ENCODE results near the gene CXorf58. TPM values are rescaled to one million over a fixed set of nuclear protein-coding genes. Genes with fewer than 3 reads are reported as not detected.

CXorf58 gene
- polyA plus RNA-seq, 1 of the 3 experiments (the other 2 are of a cell fraction) = not detected

DNA sequence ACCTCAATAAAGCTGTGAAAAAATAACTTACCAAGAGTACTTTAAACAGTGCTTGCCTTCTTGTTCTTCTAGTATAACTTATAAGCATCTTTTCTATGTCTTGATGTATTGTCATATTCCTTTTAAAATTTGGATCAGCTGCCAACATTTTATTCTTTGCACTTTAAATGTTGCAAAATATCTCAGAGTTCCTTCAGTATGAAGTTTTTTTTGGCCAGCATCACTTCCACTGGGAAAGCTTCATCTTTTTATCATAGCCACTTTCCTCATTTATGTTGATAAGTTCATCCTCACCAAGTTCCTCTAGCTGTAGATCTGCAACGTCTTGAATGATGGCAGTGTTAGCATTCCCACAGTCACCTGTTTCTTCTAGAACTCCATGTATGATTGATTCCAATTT is 24.2 kb downstream of the CXorf58 start (continued):
- TF ChIP-seq RXRA (IDR thresholded peaks at IDR 0.05; ENCODE audit: borderline replicate concordance, low read depth) = no peak
- no peak for TF ChIP-seq SIN3A (IDR thresholded peaks at IDR 0.05; ENCODE audit: borderline replicate concordance, low read depth, low read length)
- TF ChIP-seq MEF2A (IDR thresholded peaks at IDR 0.05; ENCODE audit: borderline replicate concordance, low read depth) = no peak
- TF ChIP-seq RFX5 (IDR thresholded peaks at IDR 0.05; ENCODE audit: low read length) = no peak
- no peak for TF ChIP-seq RAD21 (IDR thresholded peaks at IDR 0.05; ENCODE audit: low read length)
- TF ChIP-seq TAF1 (IDR thresholded peaks at IDR 0.05; ENCODE audit: borderline replicate concordance, low read depth, low read length) = no peak
- TF ChIP-seq YY1 (IDR thresholded peaks at IDR 0.05; ENCODE audit: low read depth) = no peak

GRCh38 chrX:23935106-23935505 is 27.3 kb downstream of the CXorf58 start:
- no peak overlapping the region for H3K4me2 ChIP-seq
- H3K27me3 ChIP-seq (ENCODE audit: insufficient read depth) = no peaks in the 10 kb centered on the region; the same call in 1 of the 2 replicates
- no peak for DNase-seq
- ChIA-PET CTCF (interaction anchor here (0.9 to 1.0 kb wide), 2 partner anchors 9 to 27 kb away, joined by 3 read pairs; partner anchors contain the start of genes APOO and CXorf58), POLR2A (no interaction called here)
- H3K4me1 ChIP-seq (ENCODE audit: control insufficient read depth in 1 of 2, insufficient read depth in 2 of 2, low read depth in 1 of 2, low read length in 1 of 2) = no peaks in the 10 kb centered on the region
- 44% methylated on average over 11 of the region's 11 CpGs for WGBS (ENCODE audit: low lambda C conversion rate)
- H2AFZ ChIP-seq (ENCODE audit: low read depth) = no peak overlapping the region
- TF ChIP-seq ELF1 (IDR thresholded peaks at IDR 0.05) (no peak), NRF1 (IDR thresholded peaks at IDR 0.05; ENCODE audit: low read depth, low read length) (no peak), FOXM1 (IDR thresholded peaks at IDR 0.05; ENCODE audit: low read depth) (no peak), CHD2 (IDR thresholded peaks at IDR 0.05; ENCODE audit: low read length, partially characterized antibody) (no peak), MEF2A (IDR thresholded peaks at IDR 0.05; ENCODE audit: borderline replicate concordance, low read depth) (no peak), GABPA (IDR thresholded peaks at IDR 0.05; ENCODE audit: low read depth) (no peak), EP300 (IDR thresholded peaks at IDR 0.05; ENCODE audit: borderline replicate concordance in 1 of 2, low read depth in 1 of 2, low read length in 1 of 2) (no peak), USF1 (IDR thresholded peaks at IDR 0.05; ENCODE audit: borderline replicate concordance, low read depth) (no peak), EZH2phosphoT487 (IDR thresholded peaks at IDR 0.05; ENCODE audit: borderline replicate concordance, low read depth) (no peak), MXI1 (IDR thresholded peaks at IDR 0.05; ENCODE audit: low read depth, low read length) (no peak), NFIC (IDR thresholded peaks at IDR 0.05; ENCODE audit: borderline replicate concordance) (no peak), TCF12 (IDR thresholded peaks at IDR 0.05) (no peak), SMC3 (IDR thresholded peaks at IDR 0.05; ENCODE audit: low read depth, low read length) (no peak)
- TF ChIP-seq, protein P1, sequence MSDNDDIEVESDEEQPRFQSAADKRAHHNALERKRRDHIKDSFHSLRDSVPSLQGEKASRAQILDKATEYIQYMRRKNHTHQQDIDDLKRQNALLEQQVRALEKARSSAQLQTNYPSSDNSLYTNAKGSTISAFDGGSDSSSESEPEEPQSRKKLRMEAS (IDR thresholded peaks at IDR 0.05; ENCODE audit: low read depth) = no peak
- TF ChIP-seq, protein P2, sequence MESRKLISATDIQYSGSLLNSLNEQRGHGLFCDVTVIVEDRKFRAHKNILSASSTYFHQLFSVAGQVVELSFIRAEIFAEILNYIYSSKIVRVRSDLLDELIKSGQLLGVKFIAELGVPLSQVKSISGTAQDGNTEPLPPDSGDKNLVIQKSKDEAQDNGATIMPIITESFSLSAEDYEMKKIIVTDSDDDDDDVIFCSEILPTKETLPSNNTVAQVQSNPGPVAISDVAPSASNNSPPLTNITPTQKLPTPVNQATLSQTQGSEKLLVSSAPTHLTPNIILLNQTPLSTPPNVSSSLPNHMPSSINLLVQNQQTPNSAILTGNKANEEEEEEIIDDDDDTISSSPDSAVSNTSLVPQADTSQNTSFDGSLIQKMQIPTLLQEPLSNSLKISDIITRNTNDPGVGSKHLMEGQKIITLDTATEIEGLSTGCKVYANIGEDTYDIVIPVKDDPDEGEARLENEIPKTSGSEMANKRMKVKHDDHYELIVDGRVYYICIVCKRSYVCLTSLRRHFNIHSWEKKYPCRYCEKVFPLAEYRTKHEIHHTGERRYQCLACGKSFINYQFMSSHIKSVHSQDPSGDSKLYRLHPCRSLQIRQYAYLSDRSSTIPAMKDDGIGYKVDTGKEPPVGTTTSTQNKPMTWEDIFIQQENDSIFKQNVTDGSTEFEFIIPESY (IDR thresholded peaks at IDR 0.05; ENCODE audit: borderline replicate concordance, low read depth) = no peak
- no peaks in the 10 kb centered on the region for H3K9me3 ChIP-seq
- H3K79me2 ChIP-seq (ENCODE audit: insufficient read depth) = no peaks in the 10 kb centered on the region
- no peak overlapping the region for H3K9ac ChIP-seq
- no peaks in the 10 kb centered on the region for H3K9me2 ChIP-seq
- no peaks in the 10 kb centered on the region for H3K36me3 ChIP-seq (replicated peaks in 1 of 2; ENCODE audit: control insufficient read depth in 1 of 2, insufficient read depth in 2 of 2, low read length in 1 of 2)
- no peak overlapping the region for H3K27ac ChIP-seq (ENCODE audit: low read depth in 2 of 2, low read length in 1 of 2)
- no peaks in the 10 kb centered on the region for H3F3A ChIP-seq (replicated peaks; ENCODE audit: insufficient read depth)
- no peaks in the 10 kb centered on the region for H4K20me1 ChIP-seq (ENCODE audit: insufficient read depth)
- H3K4me3 ChIP-seq (ENCODE audit: low read depth in 2 of 2, low read length in 1 of 2) = no peak overlapping the region
